Measurements from ENCODE around the gene HLA-DOA.

The HLA-DOA gene

DNA sequence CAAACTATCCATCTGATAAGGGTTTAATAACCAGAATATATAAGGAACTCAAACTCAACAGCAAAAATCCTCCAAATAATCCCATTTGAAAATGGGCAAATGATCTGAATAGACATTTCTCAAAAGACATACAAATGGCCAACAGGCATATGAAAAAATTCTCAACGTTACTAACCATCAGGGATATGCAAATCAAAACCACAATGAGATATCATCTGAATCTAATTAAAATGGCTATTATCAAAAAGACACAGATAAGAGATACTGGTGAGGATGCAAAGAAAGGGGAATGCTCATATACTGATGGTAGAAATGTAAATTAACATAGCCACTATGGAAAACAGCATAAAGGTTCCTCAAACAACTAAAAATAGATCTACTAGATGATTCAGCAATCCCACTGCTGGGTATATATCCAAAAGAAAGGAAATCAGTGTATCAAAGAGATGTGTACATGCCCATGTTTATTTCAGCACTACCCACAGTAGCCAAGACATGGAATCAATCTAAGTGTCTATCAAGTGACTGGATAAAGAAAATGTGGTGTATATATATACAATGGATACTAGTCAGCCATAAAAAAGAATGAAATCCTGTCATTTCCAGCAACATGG, 47.1 kb downstream of the HLA-DOA start:
- DNase-seq, result no peak

DNA sequence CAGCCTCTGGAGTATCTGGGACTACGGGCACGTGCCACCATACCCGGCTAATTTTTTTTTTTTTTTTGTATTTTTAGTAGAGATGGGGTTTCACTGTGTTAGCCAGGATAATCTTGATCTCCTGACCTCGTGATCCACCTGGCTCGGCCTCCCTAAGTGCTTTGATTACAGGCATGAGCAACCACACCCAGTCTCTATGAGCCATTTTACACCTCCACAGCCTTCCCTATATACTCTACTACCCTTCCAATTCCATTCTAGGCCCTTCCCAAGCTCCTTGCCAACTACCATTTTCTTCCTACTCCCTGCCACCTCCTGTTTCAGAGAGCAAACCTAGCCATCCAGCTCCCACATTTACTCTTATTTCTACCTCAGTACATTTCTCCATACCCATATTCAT, 48.8 kb downstream of the HLA-DOA start:
- no peak for DNase-seq

DNA sequence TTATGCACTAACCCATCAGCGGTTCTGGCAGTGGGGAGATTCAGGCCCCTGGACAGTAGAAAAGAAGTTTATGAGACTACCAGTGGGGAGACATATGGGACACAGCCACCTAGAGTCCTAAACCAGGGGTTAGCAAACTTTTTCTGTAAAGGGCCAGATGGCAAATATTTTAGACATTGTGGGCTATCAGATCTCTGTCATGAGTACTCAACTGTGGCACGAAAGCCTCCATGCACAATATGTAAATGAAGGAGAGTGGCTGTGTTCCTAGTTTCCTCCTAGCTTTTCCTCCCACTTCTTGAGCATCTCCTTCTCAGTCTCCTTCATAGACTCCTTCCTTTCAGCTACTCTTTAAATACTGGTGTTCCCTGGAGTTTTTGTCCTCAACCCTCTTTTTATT, 53.2 kb downstream of the HLA-DOA start:
- no peak for DNase-seq

DNA sequence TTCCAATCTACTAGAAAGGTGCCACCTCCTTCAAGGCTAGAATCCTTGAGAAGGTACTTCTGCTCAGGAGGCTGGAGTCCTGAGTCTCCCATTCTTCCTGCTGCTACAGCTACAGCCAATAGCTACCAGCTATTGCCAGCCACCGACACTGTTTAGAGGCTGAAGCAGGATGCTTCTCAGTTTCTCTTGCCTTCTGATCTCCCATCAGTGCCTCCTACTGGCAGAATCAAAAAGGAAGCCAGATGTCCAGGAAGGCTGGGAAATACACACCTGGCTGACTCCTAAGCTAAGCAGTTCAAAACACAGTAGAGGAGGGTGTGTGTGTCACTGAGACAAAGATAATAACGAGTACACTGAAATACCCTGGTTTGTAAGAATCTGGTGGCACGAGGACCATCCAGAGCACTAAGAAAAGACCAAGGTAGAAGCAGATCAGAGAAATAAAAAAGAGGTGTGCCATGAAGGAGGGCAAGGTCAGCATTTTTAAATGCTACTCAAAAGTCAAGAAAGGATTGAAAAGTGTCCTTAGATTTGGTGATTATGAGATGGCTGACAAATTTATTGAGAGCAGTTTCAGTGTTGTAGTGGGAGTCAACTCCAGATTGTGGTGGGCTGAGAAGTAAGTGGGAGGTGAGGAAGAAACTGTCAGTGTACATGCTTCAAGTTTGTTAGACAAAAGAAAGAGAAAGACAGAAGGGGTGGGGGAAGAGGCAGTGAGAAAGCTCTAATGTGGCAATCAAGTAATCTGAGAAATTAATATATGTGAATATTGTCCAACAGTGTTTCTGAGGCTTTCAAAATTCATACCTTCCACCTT, 54.2 kb downstream of the HLA-DOA start:
- DNase-seq, result peak; percentile 47

DNA sequence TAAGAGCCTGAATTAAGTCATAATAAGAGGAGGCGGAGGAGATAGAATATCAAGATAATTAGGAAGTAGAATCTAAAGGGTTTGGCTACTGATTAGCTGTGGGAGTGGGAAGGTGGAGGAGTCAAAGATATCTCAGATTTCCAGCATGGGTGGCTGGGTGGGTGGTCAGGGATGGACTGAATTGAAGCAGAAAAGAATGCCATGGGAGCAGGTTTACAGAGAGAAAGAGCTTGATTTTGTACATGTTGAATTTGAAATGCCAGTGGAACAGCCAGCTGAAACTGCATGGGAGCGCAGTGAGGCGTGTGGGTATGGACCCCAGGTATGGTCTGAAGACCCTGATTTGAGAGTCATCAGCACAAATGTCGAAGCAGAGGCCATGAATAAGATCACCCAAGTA, 55.1 kb downstream of the HLA-DOA start:
- no peak for DNase-seq

Data from CD4-positive, alpha-beta T cell treated with Interleukin-17A for 4 hours (primary cell).